Measurements from ENCODE around the gene TTI1.
"Not testable (repeated sequence)": the region's sequence is repeated elsewhere in the genome, so short reads cannot be mapped to it uniquely, and the experiment has no call there.

TTI1 gene

DNA sequence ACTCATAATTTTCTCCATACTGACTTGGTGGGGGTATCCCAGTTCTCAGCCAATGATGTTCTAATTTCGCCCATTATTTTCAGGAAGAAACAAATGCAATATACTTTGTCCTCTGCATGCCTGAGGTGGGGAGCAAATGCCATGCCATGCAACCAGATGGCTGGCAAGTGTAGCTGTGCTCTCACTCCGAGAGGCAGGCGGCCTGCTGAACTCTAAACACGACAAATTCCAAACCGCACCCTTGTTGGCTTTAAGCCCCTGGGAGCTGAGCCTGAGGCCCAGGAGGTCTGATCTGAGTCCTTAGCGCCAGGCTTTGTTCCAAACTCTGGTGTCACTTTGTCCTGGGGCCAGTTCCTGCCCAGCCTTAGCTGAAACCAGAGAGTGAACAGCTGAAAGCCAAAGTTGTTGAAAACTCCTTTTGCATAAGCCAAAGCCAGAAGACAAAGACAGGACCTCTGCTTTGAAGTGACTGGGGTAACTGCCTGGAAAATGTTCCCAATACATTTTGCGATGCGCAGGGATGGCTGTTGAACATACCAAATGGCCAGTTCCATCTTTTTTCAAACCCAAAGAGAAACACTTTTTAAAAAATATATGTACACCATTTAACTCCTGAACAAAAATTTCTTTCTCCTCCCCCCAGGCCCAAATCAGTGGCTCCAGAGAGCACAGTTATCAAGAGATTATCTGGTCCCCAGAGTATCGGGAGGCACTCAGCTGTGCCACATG, 46.2 kb downstream of the TTI1 start:
- DNase-seq: peak; percentile 28 to 35

DNA sequence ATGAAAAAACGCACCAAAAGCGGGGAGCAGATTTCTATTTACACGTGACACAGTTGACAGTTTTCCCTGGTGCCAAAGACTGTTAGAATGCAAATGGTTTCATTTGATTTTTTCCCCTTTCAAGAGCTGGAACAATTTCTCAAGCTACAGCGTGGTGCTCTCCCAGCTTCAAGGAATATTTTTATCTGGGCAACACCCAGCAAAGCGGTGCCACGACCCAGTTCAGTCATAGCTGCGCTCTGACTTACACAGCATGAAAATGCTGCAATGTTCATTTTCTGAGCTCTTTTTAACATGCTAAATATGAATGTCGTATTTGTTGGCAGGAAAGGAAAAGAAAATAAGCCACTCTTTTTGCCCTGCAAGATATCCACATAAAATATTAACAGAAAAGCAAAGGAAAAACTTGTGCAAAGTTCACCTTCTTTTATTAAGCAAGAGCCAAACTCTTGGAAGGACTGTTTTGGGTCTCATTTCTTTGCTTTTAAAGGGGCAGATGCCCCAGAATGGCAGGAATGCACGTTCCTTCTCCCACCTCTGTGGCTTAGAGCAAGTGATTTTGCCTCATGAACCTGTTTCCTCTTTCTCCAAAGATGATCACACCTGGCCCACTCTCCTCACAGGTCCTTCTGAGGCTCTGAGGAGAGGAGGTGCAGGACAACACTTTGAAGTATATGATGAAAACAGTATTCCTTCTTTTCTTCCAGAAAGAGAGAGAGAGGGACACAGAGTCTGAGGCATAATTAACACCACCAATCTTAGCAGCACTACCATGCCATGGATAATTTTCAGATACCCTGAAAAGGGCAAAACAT, 47.0 kb downstream of the TTI1 start:
- no peak for DNase-seq

DNA sequence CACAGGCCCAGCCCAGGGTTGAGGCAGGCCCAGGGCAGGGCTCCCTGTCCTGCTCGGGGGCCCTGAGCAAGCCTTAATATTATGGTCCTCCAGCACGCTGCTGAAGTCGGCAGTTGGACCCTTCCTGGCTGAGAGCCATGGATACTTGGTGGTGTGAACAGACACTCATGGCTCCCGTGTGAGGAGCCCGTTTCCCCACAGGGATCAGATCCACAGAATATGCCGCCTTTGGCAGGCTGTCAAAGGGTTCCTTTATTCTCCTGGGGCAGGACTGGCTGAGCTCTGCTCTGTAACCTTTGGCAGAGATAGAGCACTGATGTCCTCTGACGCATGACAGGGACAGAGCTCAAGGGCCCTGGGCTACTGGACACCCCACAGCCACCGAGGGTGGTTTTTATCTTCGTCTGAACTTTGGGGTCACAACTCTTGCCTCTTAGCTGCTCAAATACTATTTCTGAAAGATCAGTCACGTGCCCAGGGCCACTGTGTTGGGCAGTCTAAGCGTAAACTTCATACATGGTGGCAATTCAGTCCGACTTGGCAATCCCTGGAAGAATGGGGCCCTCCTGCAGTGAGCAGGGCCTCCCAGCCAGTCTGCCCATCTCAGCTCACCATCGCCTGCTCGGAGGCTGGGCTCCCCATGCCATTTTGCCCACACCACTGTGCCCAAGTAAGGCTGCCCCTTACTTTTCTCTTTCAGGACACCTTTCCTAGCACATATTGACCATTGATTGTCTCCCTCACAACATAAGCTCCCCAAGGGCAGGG, 49.1 kb downstream of the TTI1 start:
- DNase-seq: peak in 1 of 2 donors; percentile 60

DNA sequence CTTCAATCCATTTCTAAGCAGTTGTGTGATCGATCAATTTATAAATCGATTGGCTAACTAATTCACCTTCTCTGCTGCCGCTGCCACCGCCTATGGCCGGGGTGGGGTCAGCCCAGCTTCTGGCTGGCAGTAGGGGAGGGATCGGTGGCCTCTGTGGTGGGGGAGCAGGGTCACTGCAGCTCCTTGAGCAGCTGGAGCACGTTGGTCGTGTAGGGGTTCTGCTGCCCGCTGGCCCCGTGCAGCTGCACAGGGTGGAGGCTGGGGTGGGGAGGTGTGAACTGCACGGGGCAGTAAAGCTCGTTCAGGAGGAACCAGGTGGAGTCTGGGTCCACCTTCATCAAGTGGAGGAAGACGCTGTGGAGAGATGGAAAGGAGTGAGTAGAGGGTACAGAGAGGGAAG, 50.0 kb downstream of the TTI1 start:
- no peak for DNase-seq

DNA sequence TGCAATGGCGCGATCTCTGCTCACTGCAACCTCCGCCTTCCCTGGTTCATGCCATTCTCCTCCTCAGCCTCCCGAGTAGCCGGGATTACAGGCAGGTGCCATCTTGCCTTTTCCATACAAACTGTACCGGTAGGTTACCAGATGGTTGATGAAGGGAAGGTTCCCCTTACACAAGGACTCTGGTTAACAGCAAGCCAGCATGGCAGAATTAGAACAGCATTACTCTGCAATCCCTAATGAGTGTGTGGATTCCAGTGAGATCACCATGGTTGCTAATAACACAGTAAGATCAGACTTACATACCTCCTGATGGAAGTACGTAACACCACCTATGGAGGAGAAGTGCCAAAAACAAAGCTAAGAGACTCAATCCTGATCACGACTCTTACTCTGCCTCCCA, 51.7 kb downstream of the TTI1 start:
- DNase-seq: no peak

DNA sequence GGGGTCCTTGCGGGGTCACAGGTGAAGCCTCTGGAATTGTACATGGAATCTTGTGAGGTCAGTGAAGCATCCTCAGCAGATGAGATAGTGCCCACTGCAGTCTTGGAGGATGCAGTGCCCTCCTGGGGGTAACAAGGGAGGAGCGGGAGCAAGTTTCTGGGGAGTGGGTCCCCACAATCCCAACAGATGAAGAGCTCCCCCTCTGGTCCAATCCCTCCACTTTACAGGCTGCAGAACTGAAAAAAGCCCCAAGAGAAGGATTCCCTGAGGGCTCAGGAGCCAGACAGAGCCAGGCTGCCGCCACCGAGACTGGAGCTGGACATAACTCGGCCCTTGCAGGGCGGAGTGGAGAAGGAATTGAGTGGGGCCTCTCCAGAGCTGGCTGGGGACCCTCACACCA, 52.4 kb downstream of the TTI1 start:
- no peak for DNase-seq

DNA sequence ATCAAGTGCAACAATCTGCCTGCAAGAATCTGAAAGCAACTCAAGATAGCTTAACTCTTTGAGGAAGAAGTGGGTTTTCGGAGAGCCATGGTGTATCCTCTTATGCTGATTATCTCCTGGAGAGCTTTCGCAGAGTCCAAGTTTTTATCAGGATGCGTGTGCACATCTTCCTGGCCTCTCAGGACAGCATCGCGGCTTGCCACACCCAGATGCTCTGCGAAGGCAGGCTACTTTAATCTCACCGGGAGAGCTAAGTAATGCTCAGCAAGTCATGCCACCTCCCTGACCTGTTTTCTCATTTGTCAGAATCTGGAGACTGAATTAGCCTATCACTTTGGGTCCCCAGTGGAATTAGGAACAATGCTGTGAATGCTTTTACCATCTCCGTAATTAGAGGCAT, 52.9 kb downstream of the TTI1 start:
- DNase-seq: no peak

DNA sequence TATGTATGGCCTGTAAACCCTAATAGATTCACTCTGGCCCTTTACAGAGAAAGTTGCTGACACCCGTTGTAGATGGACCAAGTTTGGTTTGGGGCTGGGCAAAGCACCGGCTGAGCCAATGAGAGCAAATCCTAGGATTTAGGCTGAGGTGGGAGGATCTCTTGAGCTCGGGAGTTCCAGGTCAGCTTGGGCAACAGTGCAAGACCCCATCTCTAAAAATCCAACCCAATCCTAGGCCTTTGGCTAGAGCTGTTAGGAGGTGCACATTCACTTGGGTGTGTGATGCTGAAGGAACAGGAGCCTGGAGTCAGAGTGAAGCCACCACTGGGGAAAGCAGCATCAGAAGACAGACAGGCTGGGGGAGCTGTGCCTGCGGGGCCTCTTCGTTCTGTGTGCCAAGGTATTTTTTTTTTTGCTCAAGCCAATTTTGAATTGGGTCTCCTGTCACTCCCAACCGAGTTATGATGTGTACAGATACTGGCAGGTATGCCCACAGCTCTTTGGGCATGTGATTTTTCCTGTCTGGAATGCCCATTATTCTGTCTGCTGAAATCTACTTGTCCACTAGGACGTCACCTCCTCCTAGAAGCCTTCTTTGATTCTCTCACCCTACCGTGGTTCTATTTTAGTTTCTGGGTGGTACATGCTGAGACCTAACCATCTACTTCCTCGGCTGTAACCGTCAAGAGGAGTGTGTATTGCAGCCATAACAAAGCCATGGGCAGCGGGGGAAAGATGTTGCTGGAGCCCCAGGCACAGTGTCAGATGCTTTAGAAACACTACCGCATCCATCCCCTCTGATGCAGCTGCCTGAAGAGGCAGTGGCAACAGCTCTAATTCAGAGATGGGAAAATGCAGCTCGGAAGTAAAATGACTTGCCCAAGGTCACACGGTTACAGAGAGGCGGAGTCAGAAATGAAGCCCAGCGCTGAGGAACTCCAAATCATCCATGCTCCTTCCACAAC, 54.0 kb downstream of the TTI1 start:
- no peak for DNase-seq

DNA sequence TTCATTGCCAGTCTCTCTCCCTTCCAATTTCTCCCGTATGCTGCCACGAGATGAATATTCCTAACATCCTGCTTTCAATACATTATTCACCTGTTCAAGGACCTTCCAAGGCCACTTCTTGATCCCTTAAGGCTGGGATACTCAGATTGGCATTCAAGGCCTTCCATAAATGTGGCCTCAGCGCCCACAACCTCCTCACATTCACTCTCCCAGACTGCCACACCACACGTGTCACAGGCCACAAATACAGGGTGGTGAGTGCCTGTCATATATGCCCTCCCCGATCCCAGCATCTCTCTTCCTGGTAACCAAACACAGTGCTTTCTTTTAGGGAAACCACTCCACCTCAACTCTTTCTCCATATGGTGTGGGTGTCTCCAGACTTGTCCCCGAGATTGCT, 55.5 kb downstream of the TTI1 start:
- no peak for DNase-seq

DNA sequence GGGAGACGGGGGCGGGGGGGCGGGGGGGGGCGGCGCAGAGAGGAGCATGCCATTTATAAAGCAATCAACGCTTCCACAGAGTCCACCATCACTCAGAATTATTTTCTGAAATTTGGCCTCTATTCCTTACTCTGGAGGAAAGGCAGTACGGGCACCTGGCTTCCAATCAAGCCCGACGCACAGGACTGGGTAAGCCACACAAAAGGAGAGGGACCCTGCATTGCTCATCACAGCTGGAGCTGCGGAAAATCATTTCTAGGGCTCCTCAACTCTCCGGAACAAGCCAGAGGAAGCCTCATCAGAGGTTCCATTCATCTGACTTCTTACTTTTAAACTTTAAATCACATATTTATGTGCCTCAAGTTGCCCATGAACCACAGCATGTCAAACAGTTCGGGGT, 55.9 kb downstream of the TTI1 start:
- no peak for DNase-seq

DNA sequence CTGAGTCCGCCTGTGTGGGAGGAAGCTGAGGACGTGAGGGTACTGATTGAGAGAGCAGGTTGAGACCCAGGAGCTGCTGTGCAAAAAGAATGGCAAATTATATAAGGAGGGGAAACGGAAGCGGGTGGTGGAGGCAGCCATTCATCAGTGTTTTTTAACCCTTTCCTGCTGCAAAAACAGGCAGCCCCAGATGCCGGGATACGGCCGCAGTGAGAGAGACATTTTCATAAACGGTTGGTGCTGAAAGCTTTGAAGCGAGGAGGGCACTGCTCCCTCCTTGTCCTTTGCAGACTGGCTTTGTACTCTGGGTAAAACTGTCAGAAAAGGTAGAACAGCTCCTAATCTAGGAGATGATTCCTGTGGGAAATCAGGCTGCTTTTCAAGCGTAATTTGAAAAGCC, 56.4 kb downstream of the TTI1 start:
- DNase-seq: no peak

DNA sequence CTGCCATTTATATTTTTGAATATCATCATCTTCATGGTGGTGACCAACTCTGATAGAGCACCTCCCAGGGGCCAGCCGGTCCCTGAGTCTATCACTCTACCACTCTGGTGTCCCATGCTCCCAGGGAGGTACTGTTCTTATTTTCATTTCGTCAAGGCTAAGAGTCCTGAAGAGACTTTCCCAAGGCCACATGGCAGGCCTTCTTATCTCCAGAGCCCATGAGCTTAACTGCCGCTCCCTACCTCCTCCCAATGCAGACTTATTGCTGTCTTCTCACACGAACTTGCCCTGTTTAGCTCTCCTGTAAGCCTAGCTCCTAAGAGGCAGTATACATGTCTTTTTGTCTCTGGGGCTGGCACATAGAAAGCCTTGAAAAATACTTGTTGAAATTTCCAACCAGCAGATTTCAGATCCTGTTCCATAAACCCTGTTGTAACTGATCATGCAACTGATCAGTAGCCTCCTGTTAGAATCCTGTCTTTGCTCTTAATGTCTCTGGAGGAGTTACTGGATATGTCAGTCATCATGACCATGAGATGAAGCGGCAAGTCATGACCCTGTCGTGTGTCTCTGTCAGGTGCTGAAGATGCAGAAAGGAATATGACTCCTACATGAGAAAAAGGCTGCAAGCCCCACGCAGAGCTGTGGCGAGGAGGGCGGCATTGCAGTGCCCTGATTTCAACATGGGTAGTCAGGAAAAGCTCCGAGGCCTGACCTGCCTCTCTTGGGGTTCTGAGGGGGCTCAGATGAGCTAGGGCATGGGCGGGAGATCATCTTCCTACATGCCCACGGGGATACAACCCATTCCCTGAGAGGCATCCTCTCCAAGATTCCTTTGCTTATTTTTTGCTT, 60.0 kb downstream of the TTI1 start:
- no peak for DNase-seq

DNA sequence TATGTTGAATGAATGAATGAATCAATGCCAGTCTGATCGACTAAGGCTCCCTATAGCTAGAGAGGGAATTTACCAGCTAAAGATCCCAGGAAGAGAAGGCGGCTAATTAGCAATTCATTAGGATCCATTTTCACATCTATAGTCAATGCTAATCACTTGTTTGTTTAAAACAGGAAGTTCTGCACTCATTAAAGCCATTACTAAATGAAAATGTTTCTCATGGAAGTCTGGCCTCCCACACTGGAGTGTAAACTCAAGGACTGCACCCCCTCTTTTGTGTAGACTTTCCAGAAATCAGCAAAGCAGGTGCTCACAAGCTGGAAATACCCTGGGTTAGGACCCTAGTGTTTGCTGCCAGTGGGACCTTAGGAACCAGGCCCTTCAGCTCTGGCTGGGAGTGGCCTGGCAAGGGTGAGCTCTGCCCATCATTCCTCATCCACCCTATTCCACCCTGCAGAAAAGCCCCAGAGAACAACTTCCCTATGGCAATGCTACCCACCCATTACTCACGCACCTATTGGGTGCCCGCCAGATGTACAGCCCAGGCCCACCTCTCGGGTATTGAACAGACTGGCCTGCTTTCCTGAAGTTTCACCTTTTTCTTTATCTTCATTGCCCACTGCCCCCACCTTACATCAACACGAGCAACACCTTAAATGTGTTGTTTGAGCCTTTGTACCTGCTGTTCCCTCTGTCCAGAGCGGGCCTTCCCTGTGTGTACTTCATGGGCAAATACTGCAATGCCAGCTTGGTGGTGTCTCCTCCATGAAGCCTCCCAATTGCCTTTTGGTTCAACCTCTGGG, 60.8 kb downstream of the TTI1 start:
- no peak for DNase-seq

DNA sequence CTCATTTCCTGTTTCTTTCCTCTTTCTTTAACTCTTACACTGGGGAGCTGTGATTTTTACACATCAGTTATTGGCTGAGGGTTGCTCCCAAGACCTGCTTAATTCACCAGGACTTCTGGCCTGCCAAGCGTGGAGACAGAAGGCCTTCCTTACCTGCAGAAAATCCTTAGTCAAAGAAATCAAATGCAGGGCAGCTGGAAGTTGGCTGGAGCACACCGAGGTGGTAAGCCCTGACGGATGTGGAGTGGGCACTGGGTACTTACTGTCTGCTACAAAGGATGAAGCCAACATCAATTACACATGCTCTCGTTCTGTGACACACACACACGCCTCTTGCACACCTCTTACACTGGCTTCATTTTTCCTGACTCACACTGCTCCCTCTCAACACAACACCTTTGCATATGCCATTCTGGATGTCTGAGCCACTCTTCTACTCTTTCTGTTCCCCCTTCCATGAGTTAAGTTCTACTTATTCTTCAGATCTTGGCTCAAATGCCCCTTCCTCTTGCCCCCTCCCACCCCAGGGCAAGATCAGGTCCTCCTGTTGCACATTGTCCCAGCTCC, 61.6 kb downstream of the TTI1 start:
- DNase-seq: no peak

DNA sequence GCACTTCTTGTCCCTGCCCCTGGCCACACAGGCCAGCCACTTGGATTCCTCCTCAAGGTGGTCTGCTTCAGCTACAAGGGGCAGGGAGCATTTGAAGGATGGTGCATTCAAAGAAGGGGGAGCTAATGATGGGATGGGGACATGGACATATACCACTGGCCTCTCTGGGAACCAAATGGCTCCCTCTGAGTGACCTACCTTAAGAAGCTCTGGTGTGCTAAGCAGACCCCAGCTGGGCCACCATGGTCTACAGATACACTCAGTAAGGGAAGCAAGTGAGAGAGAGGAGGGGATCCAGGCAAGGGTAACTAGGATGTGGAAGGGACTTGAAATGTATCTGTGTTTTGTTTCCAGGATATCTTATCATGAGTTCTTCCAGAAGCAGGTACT, 62.4 kb downstream of the TTI1 start:
- DNase-seq: no peak

DNA sequence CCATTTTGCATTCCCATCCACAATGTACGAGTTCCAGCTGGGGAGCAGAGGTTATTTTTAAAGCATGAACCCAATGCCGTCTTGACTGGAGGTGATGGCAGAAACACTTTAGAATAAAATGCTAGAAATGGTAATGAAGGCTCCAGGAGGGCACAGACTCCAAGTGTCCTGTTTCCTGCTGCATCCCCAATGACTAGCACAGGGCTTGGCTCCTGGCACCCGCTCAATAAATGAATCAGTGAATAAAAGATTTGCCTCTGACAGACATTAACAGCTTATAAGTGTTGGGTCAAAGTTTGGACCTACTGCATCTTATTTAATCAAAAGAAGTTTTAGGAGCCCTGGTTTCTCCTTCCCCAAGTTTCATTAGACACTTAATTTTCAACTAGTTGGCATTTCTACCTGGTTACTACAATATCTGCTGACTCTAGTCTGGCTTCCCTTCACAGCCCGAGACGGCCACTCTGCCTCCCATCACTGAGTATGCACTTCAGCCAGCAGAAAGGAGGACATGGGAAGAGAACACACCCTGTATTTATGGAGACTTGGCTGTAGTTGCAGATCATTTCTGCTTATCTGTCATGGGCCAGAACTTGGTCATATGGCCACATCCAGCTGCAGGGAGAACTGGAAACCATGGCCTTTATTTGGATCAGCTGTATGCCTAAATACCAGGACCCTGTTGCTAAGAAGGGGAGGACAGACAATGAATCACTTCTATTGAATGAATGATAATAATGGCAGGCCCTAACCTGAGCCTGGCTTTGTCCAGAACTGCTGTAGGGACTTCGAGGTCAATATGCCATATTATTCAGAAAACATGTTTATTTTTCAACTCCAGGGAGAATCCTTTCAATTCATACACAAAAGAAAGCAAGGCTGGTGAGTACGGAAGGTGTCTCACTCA, 63.1 kb downstream of the TTI1 start:
- DNase-seq: no peak

DNA sequence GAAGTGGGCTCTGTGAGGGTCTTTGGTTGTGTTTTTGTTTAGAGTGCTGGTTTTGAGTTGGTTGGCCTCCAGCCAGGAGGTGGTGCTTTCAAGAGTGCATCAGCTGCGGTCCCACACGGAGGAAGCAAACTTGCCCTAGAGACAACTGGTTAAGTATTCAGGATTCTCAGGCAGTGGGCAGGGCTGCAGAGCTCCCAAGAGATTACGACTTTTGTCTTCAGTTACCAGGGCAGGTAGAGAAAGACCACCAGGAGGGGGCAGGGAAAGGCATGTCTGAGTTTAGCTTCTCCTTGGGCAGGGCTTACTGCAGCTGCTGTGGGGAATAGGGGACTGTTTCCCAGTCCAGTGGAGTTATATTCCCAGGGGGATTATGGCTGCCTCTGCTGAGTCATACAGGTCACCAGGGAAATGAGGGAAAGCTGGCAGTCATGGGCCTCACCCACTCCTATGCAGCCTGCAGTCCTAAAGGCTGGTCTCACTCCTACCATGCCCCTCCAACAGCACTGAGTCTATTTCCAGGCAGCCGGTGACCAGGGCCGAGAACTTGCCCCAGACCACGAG, 64.3 kb downstream of the TTI1 start:
- no peak for DNase-seq

DNA sequence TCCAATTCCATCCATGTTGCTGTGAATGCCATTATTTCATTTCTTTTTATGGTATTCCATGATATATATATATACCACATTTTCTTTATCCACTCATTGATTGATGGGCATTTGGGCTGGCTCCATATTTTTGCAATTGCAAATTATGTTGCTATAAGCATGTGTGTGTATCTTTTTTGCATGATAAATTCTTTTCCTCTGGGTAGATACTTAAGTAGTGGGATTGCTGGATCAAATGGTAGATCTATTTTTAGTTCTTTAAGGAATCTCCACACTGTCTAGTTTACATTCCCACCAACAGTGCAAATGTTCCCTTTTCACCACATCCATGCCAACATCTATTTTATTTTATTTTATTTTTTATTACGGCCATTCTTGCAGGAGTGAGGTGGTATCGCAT, 69.8 kb downstream of the TTI1 start:
- DNase-seq: not testable (repeated sequence)

DNA sequence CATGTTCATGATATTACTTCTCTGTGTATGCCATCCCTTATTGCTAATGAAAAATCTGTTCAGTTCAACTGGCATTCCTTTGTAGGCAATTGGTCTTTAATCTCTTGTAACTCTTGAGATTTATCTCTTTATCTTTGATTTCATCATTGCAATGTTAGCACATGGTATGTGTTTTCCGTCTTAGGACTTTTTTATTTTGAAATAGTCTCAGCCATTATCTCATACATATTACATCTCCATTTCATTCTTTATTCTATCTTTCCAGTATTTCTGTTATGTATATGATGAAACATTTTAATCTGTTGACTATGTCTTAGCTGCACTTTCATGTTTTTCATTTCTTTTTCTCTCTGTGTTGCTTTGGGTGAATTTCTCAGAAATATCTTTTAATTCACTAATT, 72.2 kb downstream of the TTI1 start:
- no peak for DNase-seq
